ENCODE data around the gene PCGF1.
A peak's percentile ranks its signal among the peaks of the same experiment; 100 is the strongest.

Gene PCGF1

DNA sequence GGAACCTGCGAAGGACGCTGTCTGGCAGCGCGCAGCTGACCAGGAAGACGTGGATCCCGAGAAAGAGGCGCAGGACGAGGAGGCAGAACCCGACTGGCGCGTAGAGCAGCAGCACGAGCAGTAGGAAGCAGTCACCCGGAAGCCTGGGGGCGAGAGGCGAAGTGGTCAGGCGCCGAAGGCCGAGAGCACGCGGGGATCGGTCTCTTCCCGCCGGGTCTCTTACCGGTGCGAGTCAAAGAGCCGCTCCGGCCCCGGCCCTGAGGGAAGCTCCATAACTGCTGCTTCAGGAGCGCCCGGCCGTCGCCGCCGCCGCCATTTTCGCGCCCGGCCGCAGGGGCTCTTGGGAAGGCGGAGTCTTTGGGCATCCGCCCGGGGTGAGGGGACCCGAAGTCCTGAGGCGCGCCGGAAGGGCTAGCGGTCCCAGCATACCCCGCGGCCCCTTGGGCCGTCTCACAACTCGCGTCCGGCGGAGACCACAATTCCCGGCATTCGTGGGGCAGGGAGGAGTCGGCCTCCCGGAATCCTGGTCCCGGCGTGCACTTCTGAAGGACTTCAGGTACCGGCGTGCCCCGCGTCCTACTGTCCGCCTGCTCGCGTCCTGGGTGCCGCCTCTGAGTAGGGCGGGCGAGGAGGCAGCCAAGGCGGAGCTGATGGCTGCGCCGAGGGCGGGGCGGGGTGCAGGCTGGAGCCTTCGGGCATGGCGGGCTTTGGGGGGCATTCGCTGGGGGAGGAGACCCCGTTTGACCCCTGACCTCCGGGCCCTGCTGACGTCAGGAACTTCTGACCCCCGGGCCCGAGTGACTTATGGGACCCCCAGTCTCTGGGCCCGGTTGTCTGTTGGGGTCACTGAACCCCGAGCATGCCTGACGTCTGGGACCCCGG is 22.1 kb upstream of the PCGF1 start, which contains the start of the genes AUP1 and HTRA2:
AUP1 (minus strand) TSS at position 350 of the 882 bp plus-strand sequence; CDS start at position 273, 77 bp downstream.
HTRA2 (plus strand) TSS at position 577 of the 882 bp plus-strand sequence; CDS start at position 651, 74 bp downstream.
- H3K4me3 ChIP-seq (ENCODE audit: low read depth, low read length) = peak within 1 kb of the TSS; percentile 99
- CTCF ChIA-PET = interaction anchor here (1.2 to 8.9 kb wide), 6 partner anchors 11 to 57 kb away, joined by 4 to 137 read pairs (median 8); partner anchors contain the start of genes CCDC142, PCGF1 and TTC31

DNA sequence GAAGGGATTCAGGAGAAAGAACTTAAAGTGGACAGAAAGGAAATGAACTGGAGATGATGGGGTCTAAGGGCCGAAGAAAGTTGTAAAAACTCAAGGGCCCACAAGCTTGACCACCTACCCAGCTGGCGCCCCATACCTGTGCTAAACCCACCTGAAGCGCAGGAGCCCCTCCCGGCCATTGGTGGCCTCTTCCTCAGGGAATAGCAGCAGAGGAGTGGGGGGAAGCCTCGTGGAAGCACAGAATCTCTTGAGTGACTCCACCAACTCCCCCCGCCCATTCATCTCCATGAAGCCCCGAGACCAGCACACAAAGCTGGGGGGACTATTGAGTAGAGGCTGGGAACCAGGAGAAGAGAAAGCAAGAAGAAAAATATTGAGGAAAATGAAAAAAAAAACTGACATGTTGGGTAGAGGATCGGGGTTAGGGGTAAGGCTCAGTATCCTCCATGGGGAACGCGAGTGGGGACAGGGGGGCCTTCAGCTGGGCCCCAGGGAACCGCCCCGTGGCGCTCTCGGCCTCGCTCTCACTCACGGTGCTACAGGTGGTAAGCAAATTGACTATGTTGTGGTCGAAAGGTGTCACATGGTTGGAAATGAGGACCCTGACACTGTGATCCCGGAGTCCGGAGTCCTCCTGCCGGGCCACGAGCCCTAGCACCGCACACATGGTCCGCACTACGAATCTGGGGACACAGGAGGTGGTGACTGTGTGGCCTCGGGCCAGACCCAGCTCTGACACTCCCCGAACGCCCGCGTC is 21.3 kb upstream of the PCGF1 start:
- H3K4me3 ChIP-seq (ENCODE audit: low read depth, low read length) = peak overlapping the region; percentile 99
- ChIA-PET POLR2A (interaction anchor here (1.1 to 1.9 kb wide), 9 partner anchors 25 to 74 kb away, joined by 3 to 9 read pairs (median 6); partner anchors contain the start of genes CCDC142, INO80B, LOXL3 and TTC31), CTCF (interaction anchor here (1.2 to 8.9 kb wide), 6 partner anchors 11 to 57 kb away, joined by 4 to 137 read pairs (median 8); partner anchors contain the start of genes CCDC142, PCGF1 and TTC31)
- TF ChIP-seq, protein P1, sequence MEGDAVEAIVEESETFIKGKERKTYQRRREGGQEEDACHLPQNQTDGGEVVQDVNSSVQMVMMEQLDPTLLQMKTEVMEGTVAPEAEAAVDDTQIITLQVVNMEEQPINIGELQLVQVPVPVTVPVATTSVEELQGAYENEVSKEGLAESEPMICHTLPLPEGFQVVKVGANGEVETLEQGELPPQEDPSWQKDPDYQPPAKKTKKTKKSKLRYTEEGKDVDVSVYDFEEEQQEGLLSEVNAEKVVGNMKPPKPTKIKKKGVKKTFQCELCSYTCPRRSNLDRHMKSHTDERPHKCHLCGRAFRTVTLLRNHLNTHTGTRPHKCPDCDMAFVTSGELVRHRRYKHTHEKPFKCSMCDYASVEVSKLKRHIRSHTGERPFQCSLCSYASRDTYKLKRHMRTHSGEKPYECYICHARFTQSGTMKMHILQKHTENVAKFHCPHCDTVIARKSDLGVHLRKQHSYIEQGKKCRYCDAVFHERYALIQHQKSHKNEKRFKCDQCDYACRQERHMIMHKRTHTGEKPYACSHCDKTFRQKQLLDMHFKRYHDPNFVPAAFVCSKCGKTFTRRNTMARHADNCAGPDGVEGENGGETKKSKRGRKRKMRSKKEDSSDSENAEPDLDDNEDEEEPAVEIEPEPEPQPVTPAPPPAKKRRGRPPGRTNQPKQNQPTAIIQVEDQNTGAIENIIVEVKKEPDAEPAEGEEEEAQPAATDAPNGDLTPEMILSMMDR (IDR thresholded peaks at IDR 0.05; ENCODE audit: insufficient read depth, low read length, missing control alignments) = no peak
- DNase-seq (ENCODE audit: low read depth, low spot score) = no peak

More for the DNA sequence above, 22.1 kb upstream of the PCGF1 start, which contains the start of the genes AUP1 and HTRA2:
- TF ChIP-seq, protein P1 (IDR thresholded peaks at IDR 0.05; ENCODE audit: insufficient read depth, low read length, missing control alignments) = no peak
- POLR2A ChIA-PET = interaction anchor here (0.5 to 1.9 kb wide), 15 partner anchors 9 to 149 kb away, joined by 3 to 9 read pairs (median 4); partner anchors contain the start of genes CCDC142, DCTN1, INO80B and LOXL3
- peak; percentile 93 for DNase-seq (ENCODE audit: low read depth, low spot score)

DNA sequence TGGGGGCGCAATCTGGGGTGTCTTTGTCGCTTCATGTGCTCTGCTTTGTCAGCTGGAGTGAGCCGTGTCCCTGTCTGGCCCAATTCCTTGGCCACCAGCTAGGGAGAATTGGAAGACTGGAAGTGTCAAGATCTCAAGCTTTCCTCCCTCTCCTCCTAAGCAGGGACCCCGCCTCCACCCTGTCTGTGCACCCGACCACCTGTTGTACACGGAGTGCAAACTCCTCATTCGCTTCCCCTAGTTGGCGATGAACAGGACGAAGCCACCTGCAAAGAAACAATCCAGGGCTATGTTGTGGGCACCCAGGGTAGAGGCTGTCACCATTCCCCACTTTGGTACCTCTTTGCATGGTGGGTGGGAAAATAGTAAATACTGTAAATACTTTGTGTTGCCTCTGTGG is 20.2 kb upstream of the PCGF1 start:
- ChIA-PET CTCF (interaction anchor here (1.5 to 8.9 kb wide), 4 partner anchors 20 to 58 kb away, joined by 3 to 137 read pairs (median 8); partner anchors contain the start of genes CCDC142, PCGF1 and TTC31), POLR2A (no interaction called here)
- no peak overlapping the region; the same call in 1 of the 2 replicates for H3K4me3 ChIP-seq (ENCODE audit: low read depth, low read length)
- TF ChIP-seq, protein P1 (IDR thresholded peaks at IDR 0.05; ENCODE audit: insufficient read depth, low read length, missing control alignments) = no peak
- DNase-seq (ENCODE audit: low read depth, low spot score) = no peak

DNA sequence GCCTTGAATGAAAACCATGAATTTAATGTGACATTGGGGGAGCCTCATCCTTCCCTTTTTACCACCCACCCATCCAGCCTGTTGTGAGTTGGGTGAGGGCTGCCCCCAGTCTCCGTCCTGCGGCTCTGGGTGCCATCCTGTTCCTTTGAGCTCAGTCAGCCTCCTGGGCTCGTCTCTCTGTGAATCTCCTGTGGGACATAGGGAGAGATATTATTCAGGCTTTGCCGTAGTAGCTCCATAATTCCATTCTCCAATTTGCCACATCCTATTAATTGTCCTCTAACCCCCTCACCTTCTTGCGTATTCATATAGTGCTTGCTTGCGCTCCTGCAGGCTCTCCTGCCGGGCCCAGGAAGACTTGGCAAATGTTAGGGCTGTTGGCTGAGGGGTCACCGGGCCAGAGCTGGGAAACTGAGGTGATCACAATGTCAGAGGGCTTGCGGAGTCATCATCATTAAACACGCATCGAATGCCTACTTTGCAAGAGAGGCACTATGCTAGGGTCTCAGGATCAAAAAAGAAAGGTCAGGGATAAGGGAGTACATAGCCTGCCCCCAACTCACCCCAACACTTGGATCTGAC is 19.2 kb upstream of the PCGF1 start:
- no peak overlapping the region for H3K4me3 ChIP-seq (ENCODE audit: low read depth, low read length)
- DNase-seq (ENCODE audit: low read depth, low spot score) = no peak
- ChIA-PET CTCF (interaction anchor here (1.0 to 1.6 kb wide), 4 partner anchors 12 to 62 kb away, joined by 3 to 4 read pairs (median 3); partner anchors contain the start of genes PCGF1 and TLX2), POLR2A (interaction anchor here (0.8 kb wide), 1 partner anchor 23 kb away, joined by 3 read pairs; no protein-coding TSS in a partner anchor)
- TF ChIP-seq, protein P1 (IDR thresholded peaks at IDR 0.05; ENCODE audit: insufficient read depth, low read length, missing control alignments) = no peak

DNA sequence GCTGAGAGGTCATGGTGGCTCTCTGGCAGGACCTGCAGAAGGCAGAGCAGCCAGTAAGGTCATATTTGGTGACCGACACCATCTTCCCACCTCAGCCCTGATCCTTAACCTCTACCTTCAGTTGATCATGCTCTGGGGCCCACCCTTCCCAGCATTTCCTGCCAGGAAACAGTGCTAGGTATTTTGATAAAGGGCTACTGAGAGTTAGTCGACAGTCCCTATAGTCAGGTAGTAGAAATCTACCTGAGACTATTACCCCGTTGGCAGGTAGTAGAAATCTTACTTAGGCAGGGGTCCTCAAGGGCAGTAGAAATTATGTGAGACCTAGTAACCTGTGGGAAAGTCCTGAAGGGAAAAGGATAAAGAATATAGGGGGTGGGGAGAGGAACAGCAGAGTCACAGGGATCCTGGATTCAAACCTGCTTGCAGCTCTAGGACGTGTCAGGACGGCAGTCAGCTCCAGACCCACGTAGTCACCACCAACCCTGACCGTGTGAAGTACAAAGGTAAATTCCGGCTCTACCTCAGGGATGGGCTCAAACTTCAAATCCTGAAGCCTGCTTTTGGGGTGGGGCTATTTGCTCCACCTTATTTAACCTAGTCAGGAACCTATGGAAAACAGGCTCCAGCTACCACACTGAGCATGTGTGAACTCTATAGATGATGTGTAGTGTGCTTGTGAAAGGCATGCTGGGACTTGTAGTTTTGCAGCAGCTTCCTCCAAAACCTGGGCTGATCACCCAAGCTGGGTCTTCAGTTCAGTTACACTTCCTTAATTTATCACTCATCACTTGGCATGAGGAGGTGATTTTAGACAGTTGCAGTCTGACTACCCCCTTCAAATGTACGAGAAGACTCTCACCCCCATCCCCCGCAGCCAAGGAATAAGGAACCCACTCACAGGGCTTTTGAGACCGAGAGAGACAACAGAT is 18.5 kb upstream of the PCGF1 start, which contains the start of gene DQX1:
DQX1 (minus strand) TSS at position 515 of the 932 bp plus-strand sequence; CDS start at position 13, 502 bp downstream.
- TF ChIP-seq, protein P1 (IDR thresholded peaks at IDR 0.05; ENCODE audit: insufficient read depth, low read length, missing control alignments) = no peak
- ChIA-PET POLR2A (interaction anchor here (0.8 kb wide), 1 partner anchor 22 kb away, joined by 3 read pairs; no protein-coding TSS in a partner anchor), CTCF (interaction anchor here (1.0 to 1.6 kb wide), 5 partner anchors 11 to 63 kb away, joined by 3 to 6 read pairs (median 3); partner anchors contain the start of genes PCGF1 and TLX2)
- DNase-seq (ENCODE audit: low read depth, low spot score) = no peak
- H3K4me3 ChIP-seq (ENCODE audit: low read depth, low read length) = no peak within 1 kb of the TSS
